Stimulated activated effector memory CD8-positive, alpha-beta T cell treated with anti-CD3 and anti-CD28 coated beads, Interleukin-12 subunit alpha, Interleukin-12 subunit beta, amount 100 ng/mL, for 72 hours (primary cell): ENCODE measurements around the gene NEDD8.
A peak's percentile ranks its signal among the peaks of the same experiment; 100 is the strongest.
"Not testable (repeated sequence)": the region's sequence is repeated elsewhere in the genome, so short reads cannot be mapped to it uniquely, and the experiment has no call there.

ENCODE experiments used
- ATAC-seq: fragments of 150-1000 bp; cut with Tn5 transposase; 2 replicates; pipeline ENCODE4 v1.10.0; 2021
- DNase-seq, 2 donors: peaks; one replicate each; pipeline ENCODE4 v3.0.0; 2021 to 2022; ENCODE audit warnings: low spot score in 2 of 2
- H3K27ac Mint-ChIP-seq: one replicate; pipeline ENCODE4 v1.8.0; 2022; ENCODE audit warnings: mild to moderate bottlenecking, mixed read lengths
- H3K36me3 Mint-ChIP-seq: one replicate; pipeline ENCODE4 v1.8.0; 2022; ENCODE audit warnings: mild to moderate bottlenecking, mixed read lengths
- H3K4me1 Mint-ChIP-seq: one replicate; pipeline ENCODE4 v1.8.0; 2022; ENCODE audit warnings: mixed read lengths
- H3K4me3 Mint-ChIP-seq: one replicate; pipeline ENCODE4 v1.8.0; 2022; ENCODE audit warnings: mild to moderate bottlenecking, mixed read lengths
- H3K9me3 Mint-ChIP-seq: one replicate; pipeline ENCODE4 v1.8.0; 2022; ENCODE audit warnings: mixed read lengths

NEDD8 gene

DNA sequence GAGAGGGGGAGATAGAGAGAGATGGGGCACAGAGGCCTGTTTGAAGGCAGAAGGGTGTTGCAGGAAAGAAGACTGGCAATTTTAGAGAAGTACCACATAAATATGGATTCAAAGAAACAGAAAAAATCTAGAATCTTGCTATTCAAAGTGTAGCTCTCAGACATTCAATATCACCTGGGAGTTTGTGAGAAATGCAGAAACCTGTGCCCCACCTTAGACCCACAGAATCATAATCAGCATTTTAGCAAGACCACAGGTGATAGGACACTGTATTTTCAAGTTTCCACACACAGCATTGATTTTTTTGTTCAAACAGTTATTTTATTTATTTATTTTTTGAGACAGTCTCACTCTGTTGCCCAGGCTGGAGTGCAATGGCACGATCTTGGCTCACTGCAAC lies 3.3 kb downstream of the NEDD8 start:
- ATAC-seq (no peak), DNase-seq (no peak)
- Mint-ChIP-seq H3K36me3 (peaks cover 72% of the 10 kb centered on the region), H3K27ac (peak overlapping the region; percentile 20), H3K4me3 (no peak overlapping the region), H3K9me3 (no peaks in the 10 kb centered on the region), H3K4me1 (peaks cover 20% of the 10 kb centered on the region)

DNA sequence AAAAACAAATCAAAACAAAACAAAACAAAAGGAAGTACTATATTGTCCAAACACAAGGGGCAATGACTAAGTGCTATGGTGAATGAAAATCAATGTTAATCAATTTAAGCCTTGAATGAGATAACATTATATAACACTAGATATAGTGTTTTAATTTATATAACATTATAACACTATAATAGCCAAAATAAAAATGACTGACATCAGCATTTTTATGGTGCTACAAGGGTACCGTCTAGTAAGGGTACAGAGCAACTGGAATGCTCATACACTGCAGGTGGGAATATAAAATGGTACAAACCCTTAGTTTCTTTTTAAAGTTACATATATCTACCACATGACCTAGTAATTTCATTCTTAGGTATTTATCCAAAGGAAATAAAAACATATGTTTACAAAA lies 5.7 kb downstream of the NEDD8 start:
- no peak overlapping the region for H3K27ac Mint-ChIP-seq
- DNase-seq (no peak), ATAC-seq (no peak)
- H3K9me3 Mint-ChIP-seq = no peaks in the 10 kb centered on the region
- peaks cover 66% of the 10 kb centered on the region for H3K36me3 Mint-ChIP-seq
- H3K4me3 Mint-ChIP-seq = no peak overlapping the region
- H3K4me1 Mint-ChIP-seq = peaks cover 14% of the 10 kb centered on the region

DNA sequence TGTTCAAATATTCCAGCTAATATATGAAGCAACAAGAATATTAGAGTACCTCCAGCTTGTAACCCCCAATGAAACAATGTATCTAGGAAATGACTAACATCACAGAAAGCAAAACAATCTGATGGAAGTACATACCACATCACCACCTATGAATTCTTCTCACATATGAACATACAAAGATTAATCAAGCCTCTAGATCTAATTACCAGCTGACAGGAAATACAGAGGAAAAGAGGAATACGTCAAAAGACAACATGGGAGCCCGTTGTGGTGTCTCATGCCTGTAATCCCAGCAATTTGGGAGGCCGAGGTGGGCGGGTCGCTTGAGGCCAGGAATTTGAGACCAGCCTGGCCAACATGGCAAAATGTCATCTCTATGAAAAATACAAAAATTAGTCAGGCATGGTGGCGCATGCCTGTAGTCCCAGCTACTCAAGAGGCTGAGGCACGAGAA lies 7.5 kb downstream of the NEDD8 start:
- H3K36me3 Mint-ChIP-seq = peaks cover 50% of the 10 kb centered on the region
- no peaks in the 10 kb centered on the region for H3K9me3 Mint-ChIP-seq
- ATAC-seq = no peak
- H3K4me1 Mint-ChIP-seq = peaks cover 14% of the 10 kb centered on the region
- no peak for DNase-seq
- H3K27ac Mint-ChIP-seq = peak overlapping the region; percentile 14
- no peak overlapping the region for H3K4me3 Mint-ChIP-seq

DNA sequence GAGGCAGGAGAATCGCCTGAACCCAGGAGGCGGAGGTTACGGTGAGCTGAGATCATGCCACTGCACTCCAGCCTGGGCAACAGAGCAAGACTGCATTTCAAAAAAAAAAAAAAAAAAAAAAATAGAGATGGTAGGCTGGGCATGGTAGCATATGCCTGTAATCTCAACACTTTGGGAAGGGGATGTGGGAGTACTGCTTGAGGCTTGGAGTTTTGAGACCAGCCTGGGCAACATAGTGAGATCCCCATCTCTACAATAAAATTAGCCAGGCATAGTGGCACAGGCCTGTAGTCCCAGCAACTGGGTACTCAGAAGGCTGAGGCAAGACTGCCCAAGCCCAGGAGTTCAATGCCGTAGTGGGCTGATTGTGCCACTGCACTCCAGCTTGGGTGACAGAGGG lies 9.2 kb downstream of the NEDD8 start:
- not testable (repeated sequence) for H3K4me3 Mint-ChIP-seq, H3K9me3 Mint-ChIP-seq, ATAC-seq, H3K27ac Mint-ChIP-seq, DNase-seq
- Mint-ChIP-seq H3K4me1 (peaks cover 14% of the 10 kb centered on the region), H3K36me3 (peaks cover 36% of the 10 kb centered on the region)

DNA sequence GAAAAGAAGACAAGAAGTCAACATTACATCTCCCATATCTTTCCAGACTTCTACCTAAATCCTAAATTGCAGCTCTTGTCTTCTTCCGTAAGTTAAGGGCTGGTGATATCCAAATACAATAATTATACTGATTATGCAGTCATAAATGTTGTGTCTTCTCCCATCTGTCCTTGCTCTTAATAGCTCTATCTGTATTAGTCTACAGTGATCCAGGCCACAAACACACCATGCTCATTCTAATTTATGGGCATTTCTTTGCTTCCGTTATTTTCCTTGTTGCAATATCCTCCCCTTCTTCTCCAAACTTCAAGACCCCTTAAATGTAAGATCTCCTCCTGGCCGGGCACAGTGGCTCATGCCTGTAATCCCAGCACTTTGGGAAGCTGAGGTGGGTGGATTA lies 12.6 kb downstream of the NEDD8 start:
- Mint-ChIP-seq H3K9me3 (no peaks in the 10 kb centered on the region), H3K4me3 (no peak overlapping the region), H3K36me3 (peaks cover 39% of the 10 kb centered on the region), H3K4me1 (peaks cover 24% of the 10 kb centered on the region), H3K27ac (no peak overlapping the region)
- no peak for ATAC-seq
- no peak for DNase-seq

DNA sequence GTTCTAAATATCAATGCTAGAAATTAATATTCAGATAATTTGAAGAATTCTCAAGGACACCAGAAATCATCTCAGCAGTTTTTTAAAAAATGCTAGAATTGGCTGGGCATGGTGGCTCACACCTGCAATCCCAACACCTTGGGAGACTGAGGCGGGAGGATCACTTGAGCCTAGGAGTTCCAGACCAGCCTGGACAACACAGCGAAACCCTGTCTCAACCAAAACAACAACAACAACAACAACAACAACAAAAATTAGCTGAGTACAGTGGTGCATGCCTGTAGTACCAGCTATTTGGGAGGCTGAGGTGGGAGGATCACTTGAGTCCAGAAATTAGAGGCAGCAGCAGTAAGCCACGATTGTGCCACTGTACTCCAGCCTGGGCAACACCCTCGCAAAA lies 13.1 kb downstream of the NEDD8 start:
- DNase-seq (no peak), ATAC-seq (no peak)
- no peak overlapping the region for H3K4me3 Mint-ChIP-seq
- H3K4me1 Mint-ChIP-seq = peaks cover 25% of the 10 kb centered on the region
- no peak overlapping the region for H3K27ac Mint-ChIP-seq
- no peaks in the 10 kb centered on the region for H3K9me3 Mint-ChIP-seq
- H3K36me3 Mint-ChIP-seq = peaks cover 39% of the 10 kb centered on the region

DNA sequence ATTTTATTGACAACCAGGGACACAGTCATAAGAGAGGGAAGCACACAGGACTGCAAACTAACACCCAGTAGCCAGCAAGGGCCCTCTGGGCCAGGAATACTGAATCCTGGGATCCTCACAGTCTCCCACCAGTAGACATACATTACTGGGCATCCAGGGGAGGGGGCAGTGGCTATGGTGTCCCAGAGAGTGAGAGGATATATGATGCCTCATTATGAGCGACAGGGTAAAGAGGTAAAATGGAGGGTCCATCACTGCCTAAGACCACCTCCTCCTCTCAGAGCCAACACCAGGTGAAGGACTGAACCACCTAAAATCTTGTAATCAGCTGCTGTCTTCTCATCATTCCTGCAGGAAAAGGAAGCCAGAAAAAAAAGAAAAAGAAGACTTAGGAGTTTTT lies 15.3 kb downstream of the NEDD8 start:
- H3K4me3 Mint-ChIP-seq, H3K9me3 Mint-ChIP-seq, ATAC-seq, DNase-seq: not testable (repeated sequence)
- peaks cover 58% of the 10 kb centered on the region for H3K36me3 Mint-ChIP-seq
- H3K4me1 Mint-ChIP-seq = peaks cover 45% of the 10 kb centered on the region
- peak overlapping the region; percentile 98 for H3K27ac Mint-ChIP-seq

DNA sequence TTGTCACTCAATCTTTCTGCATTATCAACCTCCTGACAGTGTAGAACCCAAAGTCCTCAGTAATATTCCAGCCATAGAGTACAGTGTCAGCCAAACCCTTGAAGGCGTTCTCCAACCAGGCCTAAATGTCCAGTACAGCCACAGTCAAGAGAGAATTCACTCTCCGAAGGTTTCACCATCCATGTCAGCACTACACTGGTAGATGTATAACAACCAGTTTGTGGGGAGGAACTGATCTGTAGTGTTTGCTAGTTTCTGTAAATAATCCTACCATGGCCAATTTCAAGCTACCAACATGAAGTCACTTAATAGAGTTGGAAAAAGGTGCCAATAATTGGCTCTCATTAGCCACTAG lies 15.8 kb downstream of the NEDD8 start:
- peak overlapping the region; percentile 91 for H3K4me3 Mint-ChIP-seq
- ATAC-seq = no peak
- peaks cover 50% of the 10 kb centered on the region for H3K4me1 Mint-ChIP-seq

DNA sequence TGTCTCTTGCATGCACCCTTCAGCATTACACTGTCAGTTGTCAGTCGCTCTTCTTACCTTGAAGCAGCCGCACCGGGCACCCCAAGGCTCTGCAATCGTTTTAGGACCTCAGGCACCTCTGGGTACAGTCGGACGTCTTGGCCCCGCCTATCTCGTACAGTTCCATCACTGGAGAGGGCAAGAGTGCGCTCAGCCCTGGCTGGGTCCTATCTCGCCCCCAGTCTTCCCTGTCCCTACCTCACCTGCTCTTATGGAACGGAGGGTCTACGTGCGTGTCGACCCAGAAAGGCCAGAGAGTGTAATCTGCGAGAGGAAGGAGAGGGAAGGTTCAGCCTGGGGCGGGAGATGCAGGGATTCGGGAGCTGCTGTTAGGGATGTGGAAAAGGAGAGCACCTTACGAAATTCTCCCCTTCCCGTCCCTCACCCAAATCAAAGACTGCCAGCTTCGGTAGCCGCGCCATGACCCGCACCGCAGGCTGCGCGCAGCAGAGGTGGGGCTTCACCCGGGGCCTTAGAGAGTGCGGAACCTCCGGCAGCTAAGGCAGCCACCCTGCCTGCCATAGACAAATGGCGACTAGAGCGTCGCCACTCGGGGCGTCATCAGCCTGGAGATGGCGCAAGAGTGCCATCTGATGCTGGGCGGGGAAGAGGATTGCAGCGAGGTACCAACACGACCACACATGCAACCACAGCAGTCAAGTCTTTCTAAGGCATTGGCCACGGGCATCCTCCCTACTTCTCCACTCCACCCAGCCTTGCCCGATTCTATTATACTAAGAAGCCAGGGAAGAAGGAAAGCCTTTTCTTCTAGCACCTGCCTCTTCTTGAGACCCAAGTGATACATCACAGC lies 16.4 kb downstream of the NEDD8 start, which contains the start of gene MDP1:
Gene MDP1, minus strand, starts transcription at position 572 of the 850 bp plus-strand sequence. Its CDS starts 111 bp downstream, at position 461.
- Mint-ChIP-seq H3K27ac (peak within 1 kb of the TSS; percentile 98), H3K36me3 (peaks cover 69% of the 10 kb centered on the region), H3K9me3 (no peaks in the 10 kb centered on the region), H3K4me3 (peak within 1 kb of the TSS; percentile 91), H3K4me1 (peaks cover 55% of the 10 kb centered on the region)
- ATAC-seq = peak; percentile 83
- peak; percentile 69 to 90 for DNase-seq

More for the DNA sequence above, 15.8 kb downstream of the NEDD8 start:
- no peaks in the 10 kb centered on the region for H3K9me3 Mint-ChIP-seq
- H3K27ac Mint-ChIP-seq = peak overlapping the region; percentile 98
- H3K36me3 Mint-ChIP-seq = peaks cover 63% of the 10 kb centered on the region
- no peak for DNase-seq

DNA sequence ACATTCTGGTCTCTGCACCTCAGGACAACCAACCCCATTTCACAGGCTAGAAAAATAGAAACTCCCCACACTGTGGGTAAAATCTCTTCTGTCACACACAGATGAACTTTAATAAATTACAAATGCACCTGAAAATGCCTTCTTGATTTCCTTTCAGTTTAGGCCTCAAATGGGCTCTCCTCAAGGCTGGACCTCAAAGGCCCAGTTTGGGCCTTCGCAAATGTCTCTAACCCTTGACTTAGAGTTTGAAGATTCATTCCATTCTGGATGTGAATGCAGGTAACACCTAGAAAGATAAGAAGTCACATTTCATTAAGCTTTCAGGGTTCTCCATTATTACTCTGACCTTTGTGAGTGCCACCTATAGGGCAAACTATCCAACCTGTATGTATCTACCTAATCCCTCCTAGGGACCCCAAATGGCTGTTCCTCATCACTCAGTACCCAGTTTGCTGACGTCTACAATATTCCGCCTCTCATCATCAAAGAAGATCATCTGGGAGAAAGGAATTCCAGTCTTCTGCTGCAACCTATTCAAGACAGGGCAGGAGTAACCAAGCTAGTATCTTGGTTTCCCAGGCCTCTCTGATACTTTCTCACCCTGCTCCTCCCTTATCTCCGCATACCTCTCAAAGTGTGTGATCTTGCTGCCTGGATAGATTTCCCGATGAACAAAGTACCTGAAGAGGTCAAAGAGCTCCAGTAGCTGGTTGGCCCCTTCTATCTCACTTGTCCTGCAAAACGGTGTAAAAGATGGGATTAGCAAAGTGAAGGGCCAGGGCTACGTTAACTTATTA lies 18.1 kb downstream of the NEDD8 start:
- no peak for DNase-seq
- H3K4me3 Mint-ChIP-seq = peak overlapping the region; percentile 91
- no peak for ATAC-seq
- H3K36me3 Mint-ChIP-seq = peaks cover 86% of the 10 kb centered on the region
- no peaks in the 10 kb centered on the region for H3K9me3 Mint-ChIP-seq
- peaks cover 63% of the 10 kb centered on the region for H3K4me1 Mint-ChIP-seq
- H3K27ac Mint-ChIP-seq = peak overlapping the region; percentile 98

DNA sequence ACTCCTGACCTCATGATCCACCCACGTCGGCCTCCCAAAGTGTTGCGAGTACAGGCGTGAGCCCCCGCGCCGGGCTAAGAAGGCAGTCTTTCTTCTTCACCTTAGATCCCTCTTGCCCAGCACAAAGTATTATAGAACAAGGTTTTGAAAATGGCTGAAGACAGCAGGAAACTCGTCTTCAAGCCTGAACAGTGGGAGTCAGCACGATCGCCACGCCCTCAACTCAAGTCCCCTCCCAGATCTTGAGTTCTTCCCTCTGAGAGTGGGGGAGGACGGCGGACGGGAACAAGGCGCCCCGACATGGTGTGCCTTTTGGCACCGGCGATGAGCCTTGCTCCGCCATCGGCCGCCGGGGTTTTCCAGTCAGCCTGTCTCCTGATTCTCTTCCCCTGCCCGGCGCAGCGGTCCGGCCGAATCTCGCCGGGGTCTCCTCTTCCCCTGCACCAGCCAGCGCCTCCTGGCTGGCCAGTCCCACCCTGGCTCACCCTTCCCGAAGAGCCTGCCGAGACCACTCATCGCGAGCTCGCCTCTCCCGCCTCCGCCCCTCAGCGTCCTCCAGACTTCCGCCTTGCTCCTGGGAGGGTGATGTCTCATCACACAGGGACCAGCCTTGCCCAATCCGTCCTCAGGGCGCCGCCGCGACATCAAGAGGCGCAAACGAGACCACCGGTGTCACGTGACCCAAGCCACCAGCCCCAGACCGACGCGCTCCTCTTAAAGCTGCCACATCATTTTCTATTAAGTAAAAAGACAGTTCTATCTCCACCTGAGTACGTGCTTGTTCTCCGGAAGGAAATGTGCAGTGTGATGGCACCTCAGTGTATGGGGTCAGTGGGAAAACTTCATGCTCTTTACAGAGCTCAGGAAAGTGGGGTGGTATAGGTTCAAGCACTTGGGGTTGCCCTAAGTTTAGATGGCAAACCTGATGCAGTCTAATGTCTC lies 19.0 kb downstream of the NEDD8 start, which contains the start of gene CHMP4A:
Gene CHMP4A, minus strand, starts transcription at position 565 of the 942 bp plus-strand sequence. Its CDS starts 49 bp downstream, at position 516.
- Mint-ChIP-seq H3K4me3 (peak within 1 kb of the TSS; percentile 91), H3K4me1 (peaks cover 63% of the 10 kb centered on the region), H3K36me3 (peaks cover 94% of the 10 kb centered on the region), H3K27ac (peak within 1 kb of the TSS; percentile 98), H3K9me3 (no peaks in the 10 kb centered on the region)
- peak; percentile 89 for ATAC-seq
- DNase-seq = peak; percentile 83 to 97

DNA sequence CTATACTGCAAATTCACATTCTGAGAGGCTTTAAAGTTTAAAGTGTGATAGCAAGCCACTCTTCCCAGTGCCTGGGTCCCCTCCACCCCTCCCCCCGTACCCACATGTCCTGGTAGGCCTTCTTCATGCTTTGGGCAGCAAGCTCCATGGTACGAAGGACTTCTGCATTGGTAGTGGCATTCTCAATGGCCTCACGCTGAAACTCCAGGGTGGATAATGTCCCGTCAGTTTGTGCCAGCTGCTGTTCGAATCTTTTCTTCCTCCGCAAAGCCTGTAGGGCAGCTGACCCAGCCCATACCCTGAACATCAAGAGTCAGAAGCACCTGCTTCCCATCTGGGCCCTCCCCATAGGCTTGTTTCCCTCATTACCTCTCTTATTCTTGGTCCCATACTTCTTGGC lies 20.9 kb downstream of the NEDD8 start:
- peak overlapping the region; percentile 91 for H3K4me3 Mint-ChIP-seq
- H3K27ac Mint-ChIP-seq = peak overlapping the region; percentile 98
- peaks cover 75% of the 10 kb centered on the region for H3K4me1 Mint-ChIP-seq
- no peaks in the 10 kb centered on the region for H3K9me3 Mint-ChIP-seq
- H3K36me3 Mint-ChIP-seq = peaks cover 95% of the 10 kb centered on the region
- ATAC-seq = no peak
- DNase-seq = no peak

DNA sequence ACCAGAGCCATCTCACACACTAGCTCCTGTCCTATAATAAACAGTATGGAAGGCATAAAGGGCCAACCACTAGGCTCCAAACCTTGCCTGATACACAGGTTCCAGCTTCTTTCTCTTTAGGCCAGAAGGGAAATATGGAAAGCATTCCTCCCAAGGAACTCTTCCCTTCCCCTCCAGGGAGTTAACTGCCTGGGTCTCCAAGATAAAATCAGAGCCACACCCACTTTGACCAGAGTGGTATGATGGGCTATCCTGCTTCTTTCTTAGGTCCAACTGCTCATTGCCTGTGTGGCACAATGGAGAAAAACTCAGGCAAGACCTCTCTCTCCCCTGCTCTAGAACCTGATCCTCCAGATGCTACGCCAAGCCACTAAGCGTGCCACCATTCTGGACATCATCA lies 24.5 kb downstream of the NEDD8 start:
- no peak overlapping the region for H3K4me3 Mint-ChIP-seq
- H3K4me1 Mint-ChIP-seq = peaks cover 57% of the 10 kb centered on the region
- H3K27ac Mint-ChIP-seq = peak overlapping the region; percentile 69
- ATAC-seq (no peak), DNase-seq (no peak)
- H3K9me3 Mint-ChIP-seq = peaks cover 5% of the 10 kb centered on the region
- peaks cover 100% of the 10 kb centered on the region for H3K36me3 Mint-ChIP-seq

DNA sequence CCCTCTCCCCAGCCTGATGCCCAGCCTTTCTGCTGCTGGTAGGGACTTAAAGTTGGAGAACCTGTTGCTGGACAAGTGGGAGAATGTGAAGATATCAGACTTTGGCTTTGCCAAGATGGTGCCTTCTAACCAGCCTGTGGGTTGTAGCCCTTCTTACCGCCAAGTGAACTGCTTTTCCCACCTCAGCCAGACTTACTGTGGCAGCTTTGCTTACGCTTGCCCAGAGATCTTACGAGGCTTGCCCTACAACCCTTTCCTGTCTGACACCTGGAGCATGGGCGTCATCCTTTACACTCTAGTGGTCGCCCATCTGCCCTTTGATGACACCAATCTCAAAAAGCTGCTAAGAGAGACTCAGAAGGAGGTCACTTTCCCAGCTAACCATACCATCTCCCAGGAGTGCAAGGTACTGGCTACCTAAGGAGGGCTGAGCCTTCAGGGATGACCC lies 25.0 kb downstream of the NEDD8 start:
- Mint-ChIP-seq H3K9me3 (peaks cover 5% of the 10 kb centered on the region), H3K4me1 (peaks cover 52% of the 10 kb centered on the region)

More for the DNA sequence above, 25.0 kb downstream of the NEDD8 start:
- ATAC-seq (peak; percentile 58), DNase-seq (no peak)
- Mint-ChIP-seq H3K36me3 (peaks cover 100% of the 10 kb centered on the region), H3K27ac (peak overlapping the region; percentile 69), H3K4me3 (no peak overlapping the region)
